Mammary epithelial cell (primary cell): ENCODE data around the gene RIOK2.

Source experiments
- EZH2 ChIP-seq: IDR thresholded peaks from 2 replicates; pipeline ENCODE4 v1.6.1; 2012; ENCODE audit warnings: low read length, inconsistent platforms, borderline replicate concordance
- TF ChIP-seq, protein P1 (sequence below), 2 donors: IDR thresholded peaks in 1 of 2; conservative IDR thresholded peaks in 1 of 2; 2 replicates each; pipeline ENCODE4 v1.5.1; 2011 to 2012; ENCODE audit warnings: inconsistent platforms in 2 of 2, low read length in 2 of 2, mild to moderate bottlenecking in 2 of 2, control low read depth in 1 of 2, low read depth in 1 of 2; ENCODE audit not compliant: insufficient read depth in 1 of 2; ENCODE audit errors: extremely low read depth in 1 of 2

DNA sequence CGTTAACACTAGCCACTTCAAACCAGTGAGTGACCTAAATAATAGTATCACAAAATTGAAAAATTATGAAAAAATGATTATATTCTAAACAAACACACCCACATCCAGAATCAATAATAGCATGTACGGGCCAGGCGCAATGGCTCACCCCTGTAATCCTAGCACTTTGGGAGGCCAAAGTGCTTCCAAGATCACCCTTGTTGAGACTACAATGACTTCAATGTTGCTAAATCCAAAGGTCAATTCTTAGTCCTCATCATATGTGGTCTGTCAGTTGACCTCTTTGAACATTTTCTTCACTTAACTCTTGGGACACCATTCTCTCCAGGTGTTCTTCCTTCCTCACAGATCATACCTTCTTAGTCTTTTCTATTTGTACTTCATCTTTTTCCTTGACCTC, 11.3 kb downstream of the RIOK2 start:
- TF ChIP-seq, protein P1, sequence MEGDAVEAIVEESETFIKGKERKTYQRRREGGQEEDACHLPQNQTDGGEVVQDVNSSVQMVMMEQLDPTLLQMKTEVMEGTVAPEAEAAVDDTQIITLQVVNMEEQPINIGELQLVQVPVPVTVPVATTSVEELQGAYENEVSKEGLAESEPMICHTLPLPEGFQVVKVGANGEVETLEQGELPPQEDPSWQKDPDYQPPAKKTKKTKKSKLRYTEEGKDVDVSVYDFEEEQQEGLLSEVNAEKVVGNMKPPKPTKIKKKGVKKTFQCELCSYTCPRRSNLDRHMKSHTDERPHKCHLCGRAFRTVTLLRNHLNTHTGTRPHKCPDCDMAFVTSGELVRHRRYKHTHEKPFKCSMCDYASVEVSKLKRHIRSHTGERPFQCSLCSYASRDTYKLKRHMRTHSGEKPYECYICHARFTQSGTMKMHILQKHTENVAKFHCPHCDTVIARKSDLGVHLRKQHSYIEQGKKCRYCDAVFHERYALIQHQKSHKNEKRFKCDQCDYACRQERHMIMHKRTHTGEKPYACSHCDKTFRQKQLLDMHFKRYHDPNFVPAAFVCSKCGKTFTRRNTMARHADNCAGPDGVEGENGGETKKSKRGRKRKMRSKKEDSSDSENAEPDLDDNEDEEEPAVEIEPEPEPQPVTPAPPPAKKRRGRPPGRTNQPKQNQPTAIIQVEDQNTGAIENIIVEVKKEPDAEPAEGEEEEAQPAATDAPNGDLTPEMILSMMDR (conservative IDR thresholded peaks at IDR 0.05 in 1 of 2, IDR thresholded peaks at IDR 0.05 in 1 of 2; ENCODE audit: extremely low read depth in 1 of 2, insufficient read depth in 1 of 2, low read depth in 1 of 2, low read length in 2 of 2), result no peak
- no peak for TF ChIP-seq EZH2
